Measurements from ENCODE around the gene TMEM170B. TPM values are rescaled to one million over a fixed set of nuclear protein-coding genes. Genes with fewer than 3 reads are reported as not detected.

The TMEM170B gene
- total RNA-seq (1 to 10 TPM in 4 of 5 donors, under 1 TPM in 1; 0.29 to 8.4 (median 1.9) TPM), polyA plus RNA-seq (1 to 10 TPM in 2 of 3 donors, under 1 TPM in 1; 0.65 to 1.1 (median 1.1) TPM)
- long read RNA-seq, donor 1: 0 reads
- long read RNA-seq, donor 2, full-length matches to known transcripts: 2 of 2 reads
- long read RNA-seq, donor 2, partial matches to known transcripts: 0 of 2 reads
- long read RNA-seq, donor 2, other reads (novel, unspliced or antisense): 0 of 2 reads
- long read RNA-seq, donor 3, full-length matches to known transcripts: 1 of 1 reads
- long read RNA-seq, donor 3, partial matches to known transcripts: 0 of 1 reads
- long read RNA-seq, donor 3, other reads (novel, unspliced or antisense): 0 of 1 reads
- long read RNA-seq, donor 4: 0 reads
- long read RNA-seq, donor 5, full-length matches to known transcripts: 1 of 1 reads
- long read RNA-seq, donor 5, partial matches to known transcripts: 0 of 1 reads
- long read RNA-seq, donor 5, other reads (novel, unspliced or antisense): 0 of 1 reads
- long read RNA-seq, donor 6: 0 reads
- long read RNA-seq, donor 7, full-length matches to known transcripts: 2 of 2 reads
- long read RNA-seq, donor 7, partial matches to known transcripts: 0 of 2 reads
- long read RNA-seq, donor 7, other reads (novel, unspliced or antisense): 0 of 2 reads
- long read RNA-seq, donor 8, full-length matches to known transcripts: 1 of 1 reads
- long read RNA-seq, donor 8, partial matches to known transcripts: 0 of 1 reads
- long read RNA-seq, donor 8, other reads (novel, unspliced or antisense): 0 of 1 reads
- long read RNA-seq, donor 9: 0 reads
- long read RNA-seq, donor 10: 0 reads

- Histone ChIP-seq H3K9me3 (no peaks in the 10 kb centered on the region), H3K4me3 (peak within 1 kb of the TSS; percentile 89 to 99 (median 96)), H3K27me3 (no peaks in the 10 kb centered on the region), H3K27ac (peak within 1 kb of the TSS; percentile 81 to 92 (median 88)), H3K4me1 (peaks cover 0 to 39% (median 21%) of the 10 kb centered on the region in 4 donors), H3K36me3 (no peaks in the 10 kb centered on the region)
- intact Hi-C loops (cut with DNase I; ENCODE audit: low total_unique reads): no loop called here
- TF ChIP-seq POLR2AphosphoS5 (IDR thresholded peaks at IDR 0.05) (peak; percentile 61 to 74 (median 63)), POLR2A (IDR thresholded peaks at IDR 0.05) (no peak), CTCF (IDR thresholded peaks at IDR 0.05) (no peak)
- WGBS, 5 donors: 0 to 1% (median 0%) methylated on average over 26 to 110 of the region's 110 CpGs
- peak; percentile 95 to 98 for DNase-seq
Observed at GRCh38 chr6:11537229-11538051, at the start of gene TMEM170B. TMEM170B (plus strand) TSS chr6:11537749; CDS start chr6:11538278, 529 bp downstream.

- TF ChIP-seq POLR2A (IDR thresholded peaks at IDR 0.05): no peak
- no peak for TF ChIP-seq EP300 (IDR thresholded peaks at IDR 0.05)
- TF ChIP-seq POLR2AphosphoS5 (IDR thresholded peaks at IDR 0.05): no peak
- TF ChIP-seq CTCF (IDR thresholded peaks at IDR 0.05): no peak
- intact Hi-C loops (cut with DNase I; ENCODE audit: low total_unique reads): loop anchor here (10.0 kb wide), 2 partner anchors 256 to 316 kb away; partner anchors contain the start of gene NEDD9
Observed at GRCh38 chr6:11490996-11491395, 46.6 kb upstream of the TMEM170B start.

GRCh38 chr6:11491596-11492463 is 45.7 kb upstream of the TMEM170B start:
- H3K27ac ChIP-seq: no peak overlapping the region
- no peaks in the 10 kb centered on the region for H3K36me3 ChIP-seq
- no peak overlapping the region for H3K4me3 ChIP-seq
- H3K4me1 ChIP-seq: peaks cover 0 to 16% (median 2%) of the 10 kb centered on the region in 4 donors
- TF ChIP-seq EP300 (IDR thresholded peaks at IDR 0.05) (no peak), POLR2A (IDR thresholded peaks at IDR 0.05) (no peak), CTCF (IDR thresholded peaks at IDR 0.05) (no peak), POLR2AphosphoS5 (IDR thresholded peaks at IDR 0.05) (no peak)
- WGBS, 5 donors: 87 to 92% (median 91%) methylated on average over 10 of the region's 10 CpGs
- no peaks in the 10 kb centered on the region for H3K9me3 ChIP-seq
- intact Hi-C loops (cut with DNase I; ENCODE audit: low total_unique reads): loop anchor here (10.0 kb wide), 2 partner anchors 257 to 317 kb away; partner anchors contain the start of gene NEDD9
- H3K27me3 ChIP-seq: no peaks in the 10 kb centered on the region
- DNase-seq: no peak

More at GRCh38 chr6:11490996-11491395, 46.6 kb upstream of the TMEM170B start:
- no peaks in the 10 kb centered on the region for H3K36me3 ChIP-seq
- no peaks in the 10 kb centered on the region for H3K9me3 ChIP-seq
- no peak overlapping the region for H3K4me3 ChIP-seq
- DNase-seq: no peak
- WGBS, 5 donors: 64 to 97% (median 65%) methylated on average over 6 of the region's 6 CpGs
- H3K27ac ChIP-seq: no peak overlapping the region
- no peaks in the 10 kb centered on the region for H3K27me3 ChIP-seq
- peaks cover 0 to 8% (median 2%) of the 10 kb centered on the region in 4 donors for H3K4me1 ChIP-seq
